ENCODE results near the gene METTL23.
"Not testable (repeated sequence)": the region's sequence is repeated elsewhere in the genome, so short reads cannot be mapped to it uniquely, and the experiment has no call there.

The METTL23 gene

DNA sequence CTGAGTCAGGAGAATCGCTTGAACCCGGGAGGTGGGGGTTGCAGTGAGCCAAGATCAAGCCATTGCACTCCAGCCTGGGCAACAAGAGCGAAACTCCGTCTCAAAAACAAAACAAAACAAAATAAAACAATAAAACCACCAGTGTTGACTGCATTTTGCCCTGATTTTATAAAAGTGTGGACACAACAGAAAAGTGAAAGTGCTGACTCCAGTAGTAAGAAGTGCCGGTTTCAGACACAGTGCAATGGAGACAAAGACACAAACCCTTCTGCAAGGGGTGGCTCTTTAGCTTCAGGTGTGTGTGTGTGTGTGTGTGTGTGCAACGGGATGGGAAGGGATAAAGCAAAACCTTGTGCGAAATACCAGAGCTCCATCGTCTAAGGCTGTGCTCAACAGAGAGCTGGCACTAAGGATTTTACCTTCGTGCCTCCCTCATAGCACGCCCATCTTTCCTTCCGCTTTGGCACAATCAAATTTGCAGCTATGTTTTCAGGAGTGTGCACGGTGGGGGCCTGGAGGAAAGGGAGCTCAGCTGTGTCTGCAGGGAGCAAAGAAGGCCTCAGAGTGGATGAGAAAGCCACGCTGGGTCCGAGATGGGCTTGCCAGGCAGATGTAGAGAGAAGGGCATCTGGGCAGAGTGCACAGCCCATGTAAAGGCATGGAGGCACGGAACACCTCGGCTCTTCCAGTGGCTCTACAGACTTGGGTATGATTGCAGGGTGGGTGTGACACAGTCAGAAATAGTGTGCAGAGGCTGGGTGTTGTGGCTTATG is 31.4 kb upstream of the METTL23 start:
- no peak for DNase-seq (ENCODE audit: low read depth in 2 of 2)

DNA sequence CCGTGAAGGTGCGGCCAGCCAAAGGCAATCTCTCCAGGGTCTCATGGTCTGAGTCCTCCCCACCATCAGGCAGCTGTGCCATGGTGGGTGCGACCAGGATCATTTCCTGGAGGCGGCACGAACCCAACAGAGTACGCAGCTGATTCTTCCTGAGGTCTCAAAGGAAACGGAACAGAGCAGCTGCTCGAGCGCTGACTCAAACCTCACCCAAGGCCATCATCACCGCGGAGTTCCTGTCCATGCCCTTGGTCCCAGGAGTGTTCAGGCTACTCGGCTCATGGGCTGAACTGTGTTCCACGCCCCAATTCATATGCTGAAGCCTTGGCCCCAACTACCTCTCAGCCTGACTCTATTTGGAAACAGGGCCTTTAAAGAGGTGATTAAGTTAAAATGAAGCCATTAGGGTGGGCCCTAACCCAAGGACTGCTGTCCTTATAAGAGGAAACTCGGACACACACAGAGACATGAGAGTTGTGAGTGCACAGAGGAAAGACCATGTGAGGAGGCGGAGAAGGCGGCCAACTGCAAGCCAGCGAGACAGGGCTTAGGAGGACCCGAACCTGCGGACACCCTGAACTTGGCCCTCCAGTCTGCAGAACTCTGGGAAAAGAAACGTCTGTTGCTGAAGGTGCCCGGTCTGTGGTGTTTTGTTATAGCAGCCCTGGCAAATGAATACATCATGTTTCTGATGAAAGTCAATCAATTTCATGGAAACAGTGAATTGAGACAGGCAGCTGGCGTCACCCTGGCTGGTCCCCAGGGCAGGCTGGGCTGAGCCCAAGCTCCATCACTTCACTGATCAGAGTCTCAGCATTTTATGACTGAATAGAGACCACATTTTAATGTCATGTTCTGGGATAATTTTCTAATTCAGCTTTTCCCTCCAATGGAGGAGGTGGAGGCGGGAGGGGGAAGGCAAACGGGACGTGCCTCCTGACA is 29.6 kb upstream of the METTL23 start:
- DNase-seq (ENCODE audit: low read depth in 2 of 2): no peak

DNA sequence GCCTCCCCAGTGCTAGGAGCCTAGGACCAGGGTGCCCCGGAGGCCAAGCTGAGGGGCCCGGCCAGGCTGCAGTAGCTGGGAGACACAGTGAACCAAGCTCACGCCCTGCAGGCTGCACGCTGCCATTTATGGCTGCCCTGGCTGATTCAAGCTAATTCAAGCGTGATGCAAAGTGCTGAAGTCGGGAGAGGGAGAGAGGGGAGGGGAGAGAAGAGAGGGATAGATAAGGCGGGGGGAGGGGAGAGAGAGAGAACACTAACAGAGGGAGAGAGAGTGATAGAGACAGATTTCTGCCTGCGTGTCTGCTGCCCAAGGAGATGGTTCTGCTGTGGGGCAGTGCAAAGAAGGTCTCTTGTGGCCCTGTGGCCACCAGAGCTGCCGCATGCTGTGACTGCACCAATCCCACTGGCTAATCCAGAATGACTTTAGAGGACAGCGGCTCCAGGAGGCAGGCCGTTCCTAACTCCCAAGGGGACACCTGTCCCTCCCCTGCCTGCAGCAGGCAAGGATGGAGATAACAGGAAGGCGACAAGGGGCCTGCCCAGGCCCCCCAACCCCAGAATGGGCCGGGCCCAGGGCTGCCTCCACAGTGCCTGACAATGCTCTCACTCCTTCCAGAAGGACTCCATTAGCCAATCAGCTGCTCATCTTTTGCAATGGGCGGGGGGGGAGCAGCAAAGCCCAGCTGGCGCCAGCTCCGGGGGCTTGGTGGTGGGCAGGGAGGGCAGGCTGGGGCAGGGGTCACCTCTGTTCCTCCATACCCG is 28.8 kb upstream of the METTL23 start:
- DNase-seq (ENCODE audit: low read depth in 2 of 2): no peak

DNA sequence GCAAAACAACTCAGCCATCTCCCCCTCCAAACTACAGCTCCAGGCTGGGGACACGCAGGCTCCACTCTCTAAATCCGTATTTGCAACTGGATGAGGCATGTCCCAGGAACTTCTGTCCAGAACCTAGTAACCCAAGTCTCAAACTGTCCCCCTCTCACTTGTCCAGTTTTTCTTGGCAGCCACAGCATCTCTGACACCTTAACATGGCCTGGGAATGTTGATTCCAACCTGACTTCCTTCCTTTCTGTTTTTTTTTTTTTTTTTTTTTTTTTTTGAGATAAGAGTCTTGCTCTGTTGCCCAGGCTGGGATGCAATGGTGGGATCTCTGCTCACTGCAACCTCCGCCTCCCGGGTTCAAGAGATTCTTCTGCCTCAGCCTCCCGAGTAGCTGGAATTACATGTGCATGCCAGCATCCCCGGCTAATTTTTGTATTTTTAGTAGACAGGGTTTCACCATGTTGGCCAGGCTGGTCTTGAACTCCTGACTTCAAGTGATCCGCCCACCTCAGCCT is 28.1 kb upstream of the METTL23 start:
- not testable (repeated sequence) for DNase-seq (ENCODE audit: low read depth in 2 of 2)

DNA sequence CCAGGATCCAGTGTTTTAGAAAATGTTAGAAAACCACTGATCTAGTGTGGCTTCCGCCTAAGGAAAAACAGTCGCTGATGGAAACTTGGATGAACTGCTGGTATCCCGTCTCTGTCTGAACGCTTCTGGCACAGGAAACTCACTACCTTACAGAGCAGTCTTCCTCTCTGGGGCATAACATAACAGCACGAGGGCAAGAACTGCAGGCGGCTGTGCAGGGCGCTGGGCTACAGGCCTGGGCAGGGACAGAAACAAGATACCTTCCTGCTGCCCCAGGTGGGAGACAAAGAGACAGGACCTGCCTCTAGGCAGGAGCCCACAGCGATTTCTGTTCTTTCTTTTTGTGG is 26.4 kb upstream of the METTL23 start:
- DNase-seq (ENCODE audit: low read depth in 2 of 2): no peak

DNA sequence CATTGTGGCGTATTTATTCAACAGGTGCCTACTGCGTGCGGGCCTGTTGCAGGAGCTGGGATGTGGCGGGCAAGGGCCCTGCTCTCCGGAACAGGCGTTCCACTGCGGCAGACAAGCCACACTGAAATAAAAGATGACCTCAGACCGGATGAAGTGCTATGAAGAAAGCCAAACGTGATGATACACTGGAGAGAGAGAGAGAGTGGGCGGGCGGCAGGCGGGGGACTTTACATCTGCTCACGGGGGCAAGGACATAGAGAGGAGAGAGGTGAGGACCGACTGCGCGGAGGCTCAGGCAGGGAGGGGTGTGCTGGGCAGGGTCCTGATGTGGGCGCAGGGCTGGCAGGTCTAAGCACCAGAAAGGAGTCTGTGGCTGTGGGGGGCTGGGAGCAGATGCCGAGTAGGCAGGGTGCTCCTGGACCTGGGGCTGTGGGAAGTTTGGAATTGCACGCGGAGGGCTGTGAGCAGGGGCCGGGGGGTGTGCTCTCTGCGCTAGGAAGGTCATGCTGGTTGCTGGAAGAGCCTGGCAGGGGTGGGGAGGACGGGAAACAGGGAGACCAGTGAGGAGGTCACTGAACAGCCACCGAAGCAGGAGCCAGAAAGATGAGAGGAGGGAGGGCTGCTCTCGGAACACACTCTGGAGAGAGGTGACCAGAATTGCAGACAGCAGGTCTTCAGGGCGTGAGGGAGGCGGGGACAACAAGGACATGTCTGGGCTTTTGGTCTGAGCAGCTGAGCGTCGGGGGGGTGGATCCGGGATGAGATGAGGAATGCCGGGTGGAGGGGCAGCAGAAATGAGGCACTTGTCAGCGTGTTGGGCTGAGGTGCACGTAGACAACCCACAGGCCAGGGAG is 25.8 kb upstream of the METTL23 start:
- no peak for DNase-seq (ENCODE audit: low read depth in 2 of 2)

DNA sequence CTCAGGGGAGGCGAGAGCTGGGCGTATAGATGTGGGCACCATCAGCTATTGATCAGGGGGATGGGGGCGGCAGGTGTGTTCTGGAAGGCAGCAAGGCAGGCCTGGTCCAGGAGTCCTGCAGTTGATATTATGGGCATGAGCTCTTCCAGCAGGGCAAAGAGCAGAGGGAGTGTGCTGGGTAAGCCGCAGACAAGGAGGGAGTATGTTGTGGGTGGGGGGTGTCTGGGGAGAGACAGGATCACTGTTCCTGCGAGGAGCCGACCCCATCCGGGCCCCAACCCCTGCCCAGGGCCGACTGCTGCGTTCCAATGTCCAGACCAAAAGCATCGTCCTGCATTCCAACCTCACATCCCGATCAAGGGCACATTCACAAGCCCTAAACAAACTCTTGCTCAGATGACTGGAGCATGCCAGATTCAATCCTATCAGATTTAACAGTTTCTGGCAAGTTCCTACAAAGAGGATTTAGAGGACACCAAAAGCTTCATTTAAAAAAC is 25.1 kb upstream of the METTL23 start:
- no peak for DNase-seq (ENCODE audit: low read depth in 2 of 2)

DNA sequence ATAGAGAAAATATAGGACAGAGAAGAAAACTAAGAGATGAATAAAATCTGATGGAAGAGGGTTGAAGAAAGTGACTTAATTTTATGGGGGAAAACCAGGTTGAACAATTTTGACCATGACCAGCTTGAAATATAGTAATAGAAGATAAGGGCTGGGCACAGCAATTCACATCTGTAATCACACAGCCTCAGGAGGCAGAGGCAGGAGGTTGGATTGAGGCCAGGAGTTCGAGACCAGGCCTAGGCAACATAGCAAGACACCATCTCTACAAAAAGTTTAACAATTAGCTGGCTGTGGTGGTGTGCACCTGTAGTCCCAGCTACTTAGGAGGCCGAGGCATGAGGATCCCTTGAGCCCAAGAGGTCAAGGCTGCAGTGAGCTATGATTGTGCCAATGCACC is 24.6 kb upstream of the METTL23 start:
- no peak for DNase-seq (ENCODE audit: low read depth in 2 of 2)

DNA sequence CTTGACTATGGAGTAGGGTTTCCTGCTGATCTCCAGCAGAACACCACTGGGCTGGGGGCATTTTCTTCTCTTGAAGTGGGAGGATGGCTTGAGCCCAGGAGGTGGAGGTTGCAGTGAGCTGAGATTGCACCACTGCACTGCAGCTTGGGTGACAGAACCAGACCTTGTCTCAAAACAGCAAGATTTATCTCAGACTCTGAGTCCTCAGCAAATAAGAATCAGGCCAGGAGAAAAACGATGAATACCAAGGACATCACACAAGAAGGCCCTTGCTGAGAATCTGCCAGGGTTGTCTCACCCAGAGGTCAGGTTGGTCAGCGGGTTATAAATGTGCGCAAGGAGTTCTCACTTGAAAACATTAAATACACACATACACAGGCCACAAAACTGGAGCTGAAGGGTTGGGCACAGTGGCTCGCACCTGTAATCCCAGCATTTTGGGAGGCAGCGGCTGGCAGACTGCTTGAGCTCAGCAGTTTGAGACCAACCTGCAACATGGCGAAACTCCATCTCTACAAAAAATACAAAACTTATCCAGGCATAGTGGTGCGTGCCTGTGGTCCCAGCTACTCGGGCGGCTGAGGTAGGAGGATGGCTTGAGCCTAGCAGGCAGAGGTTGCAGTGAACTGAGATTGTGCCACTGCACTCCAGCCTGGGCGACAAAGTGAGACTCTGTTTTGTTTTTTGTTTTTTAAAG is 23.6 kb upstream of the METTL23 start:
- DNase-seq (ENCODE audit: low read depth in 2 of 2): no peak

DNA sequence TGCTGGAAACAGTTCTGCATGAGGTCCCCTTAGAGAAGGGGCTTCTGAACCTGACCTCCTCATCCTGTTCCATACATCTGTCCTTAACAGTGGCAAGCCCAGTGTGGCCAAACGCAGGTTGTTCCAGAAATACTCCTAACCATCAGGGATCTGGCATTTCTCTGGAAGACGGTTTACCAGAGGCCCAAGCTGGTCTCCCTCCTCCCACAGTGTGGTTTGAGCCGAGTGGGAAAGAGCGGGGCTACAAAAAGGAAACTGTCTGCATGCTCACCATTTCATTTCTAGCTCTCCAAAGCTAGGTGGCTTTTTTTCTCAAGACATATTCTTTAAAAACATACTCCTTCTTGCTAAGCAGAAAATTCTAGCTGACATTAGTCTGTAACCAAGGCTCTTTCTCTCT is 21.8 kb upstream of the METTL23 start:
- no peak for DNase-seq (ENCODE audit: low read depth in 2 of 2)

DNA sequence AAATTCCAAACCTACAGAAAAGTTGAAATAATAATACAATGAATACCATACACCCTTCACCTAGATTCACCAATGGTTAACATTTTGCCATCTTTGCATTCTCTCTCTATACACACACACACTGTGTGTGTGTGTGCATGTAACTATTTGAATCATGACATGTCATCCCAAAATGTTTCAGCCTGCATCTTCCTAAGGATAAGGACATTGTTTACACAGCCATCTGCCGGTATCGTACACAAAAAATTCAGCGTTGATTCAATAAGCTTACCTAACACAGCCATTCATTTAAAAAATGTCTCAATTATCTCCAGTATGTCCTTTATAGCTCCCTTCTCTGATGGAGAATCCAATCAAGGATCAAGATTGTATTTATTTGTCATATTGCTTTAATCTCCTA is 19.8 kb upstream of the METTL23 start:
- DNase-seq (ENCODE audit: low read depth in 2 of 2): no peak

DNA sequence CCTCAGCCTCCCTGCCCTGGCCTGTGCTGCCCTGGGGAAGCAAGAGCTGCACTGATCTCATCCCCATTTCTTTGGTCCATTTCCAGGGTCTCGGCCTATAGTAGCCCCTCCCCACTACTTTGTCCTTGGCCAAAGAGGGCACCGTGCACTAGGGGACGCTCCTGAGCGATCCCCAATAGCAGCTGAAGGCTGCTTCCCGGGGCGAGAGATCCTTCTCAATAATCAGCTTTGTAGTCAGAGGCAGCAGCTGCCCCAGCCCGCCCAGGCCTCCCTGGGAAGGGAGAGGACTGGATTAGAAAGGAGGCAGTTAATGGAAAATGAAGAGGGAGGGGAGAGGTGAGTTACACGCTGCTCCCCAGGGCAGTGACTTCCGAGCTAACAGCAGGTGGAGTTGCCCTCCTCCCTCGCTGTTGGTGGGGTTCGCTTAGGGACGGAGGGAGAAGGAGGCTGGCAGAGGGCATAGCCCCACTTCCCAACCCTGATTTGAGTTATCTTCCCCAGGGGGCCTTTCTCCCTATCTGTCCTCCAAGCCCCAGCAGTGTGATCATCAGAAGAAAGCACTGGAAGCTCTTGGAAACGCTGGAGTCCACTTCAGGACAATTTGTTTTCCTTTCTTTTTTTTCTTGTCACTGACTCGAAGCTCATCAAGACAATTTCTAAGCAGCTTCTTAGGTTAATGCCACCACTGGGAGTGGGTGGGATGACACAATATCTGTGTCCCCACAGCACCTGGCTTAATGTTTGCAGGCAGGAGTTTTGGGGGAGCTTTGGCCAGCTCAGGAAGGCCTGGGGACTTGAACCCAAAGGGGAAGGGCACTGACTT is 18.4 kb upstream of the METTL23 start:
- no peak for DNase-seq (ENCODE audit: low read depth in 2 of 2)

DNA sequence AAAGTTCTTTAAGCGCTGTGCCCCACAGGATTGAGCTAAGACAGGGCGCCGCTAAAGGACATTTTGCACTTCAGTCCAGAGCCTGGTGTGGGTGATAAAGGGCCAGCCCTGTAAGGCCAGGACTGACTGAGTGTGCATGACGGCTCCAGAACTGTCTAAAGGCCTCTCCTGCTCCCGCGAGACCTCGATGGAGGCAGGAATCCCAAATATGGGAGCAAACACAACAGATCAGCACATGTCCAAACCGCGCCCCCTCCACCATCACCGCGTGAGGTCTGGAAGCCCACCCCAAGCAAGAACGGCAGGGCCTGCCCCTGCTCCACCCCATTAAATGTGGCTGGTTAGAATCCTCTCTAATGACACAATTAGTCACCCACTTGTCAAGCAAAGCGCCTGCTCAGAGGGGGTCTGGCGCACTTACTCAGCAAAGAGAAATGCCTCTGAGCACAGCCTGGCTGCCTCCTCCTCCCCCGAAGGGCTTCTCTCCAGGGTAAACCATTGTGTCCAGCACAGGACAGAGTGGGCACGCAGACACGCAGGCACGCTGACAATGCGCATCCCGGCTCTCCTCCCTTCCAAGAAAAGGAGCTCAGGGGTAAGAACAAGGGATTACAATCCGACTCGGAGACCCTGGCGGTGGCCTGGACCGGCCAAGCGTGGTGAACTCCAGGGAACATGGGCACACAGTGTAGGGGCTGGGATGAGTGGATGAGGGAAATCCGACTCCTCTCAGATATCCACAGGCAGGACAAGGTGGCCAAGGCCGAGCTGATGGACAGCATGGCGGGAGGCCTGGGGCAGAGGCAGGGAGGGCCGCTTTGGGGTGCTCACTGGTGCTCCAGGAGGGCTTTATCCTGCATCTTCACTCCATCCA is 17.3 kb upstream of the METTL23 start:
- no peak for DNase-seq (ENCODE audit: low read depth in 2 of 2)

DNA sequence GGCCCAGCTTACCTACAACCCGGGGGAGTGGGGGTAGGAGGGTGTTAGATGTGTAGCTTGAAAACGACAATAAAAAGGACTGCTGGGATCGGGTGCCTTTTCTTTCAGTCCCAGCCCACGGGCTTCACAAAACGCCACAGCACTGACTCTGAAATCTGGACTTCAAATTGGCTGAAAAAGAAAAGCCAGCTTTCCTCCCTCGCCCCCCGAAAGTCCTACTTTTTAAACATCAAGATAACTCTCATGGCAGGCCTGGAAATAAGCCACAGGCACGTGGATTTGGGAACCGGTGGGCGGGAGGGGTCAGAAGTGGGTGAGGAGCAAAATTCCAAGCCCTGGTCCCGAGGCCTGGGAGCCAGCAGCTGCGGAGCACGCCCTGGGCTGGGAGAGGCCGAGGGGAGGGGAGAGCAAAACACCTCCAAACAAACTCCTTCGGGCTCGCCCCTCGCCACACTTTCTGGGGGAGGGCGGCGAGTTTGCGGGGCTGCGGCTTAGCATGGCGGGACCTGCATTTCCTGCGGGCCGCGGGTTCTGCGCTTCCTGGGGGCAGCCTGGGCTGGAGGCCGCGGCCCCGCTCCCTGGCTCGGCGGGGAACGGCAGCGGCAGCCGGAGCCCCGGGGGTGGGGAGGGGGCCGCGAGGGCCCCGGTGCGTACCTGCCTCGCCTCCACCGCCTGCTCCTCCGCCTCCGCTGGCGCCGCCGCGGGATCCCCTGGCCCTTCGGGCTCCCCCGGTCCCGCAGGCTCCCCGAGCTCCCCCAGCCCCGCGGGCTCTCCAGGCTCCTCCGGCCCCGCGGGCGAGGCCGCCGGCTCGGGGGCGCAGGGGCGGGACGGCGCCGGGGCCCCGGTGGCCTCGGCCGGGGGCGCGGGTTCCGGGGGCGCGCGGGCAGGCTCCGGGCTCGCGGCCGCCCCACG is 16.4 kb upstream of the METTL23 start:
- not testable (repeated sequence) for DNase-seq (ENCODE audit: low read depth in 2 of 2)

DNA sequence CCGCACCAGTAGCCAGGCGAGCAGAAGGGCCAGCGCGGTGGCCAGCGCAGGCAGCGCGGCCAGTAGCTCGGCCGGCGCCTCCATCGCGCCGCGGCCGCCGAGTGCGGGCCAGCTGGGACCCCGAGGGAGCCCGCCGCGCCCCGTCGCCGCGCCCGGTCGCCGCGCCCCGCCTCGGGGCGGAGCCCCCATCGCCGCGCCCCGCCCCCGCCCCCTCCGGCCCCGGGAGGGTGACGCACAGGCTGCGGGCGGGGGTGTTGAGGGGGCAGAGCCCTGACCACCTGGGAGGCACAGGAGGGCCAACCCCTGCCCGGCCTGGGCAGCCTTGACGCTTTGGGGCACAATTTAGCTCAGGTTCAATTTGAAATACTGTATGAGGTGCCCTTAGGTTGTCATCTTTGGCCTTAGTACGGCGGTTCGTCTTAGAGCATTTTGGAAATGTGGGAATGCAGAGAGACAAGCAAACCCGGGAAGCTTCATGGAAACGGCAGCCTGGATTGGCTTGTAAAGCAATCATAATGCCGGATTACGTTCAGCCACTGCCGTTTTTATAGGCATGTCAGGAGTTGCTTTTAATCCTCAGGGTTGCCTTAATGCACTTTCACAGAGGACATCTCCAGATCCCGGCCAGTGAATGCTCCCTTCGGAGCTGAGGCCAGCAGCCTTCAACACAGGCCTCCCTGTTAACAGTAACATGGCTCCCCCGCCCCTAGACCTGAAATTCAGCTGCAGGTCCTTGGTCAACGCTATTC is 15.6 kb upstream of the METTL23 start, which contains the start of gene MXRA7:
Gene MXRA7 (minus strand): TSS at position 103 of the 749 bp plus-strand sequence. CDS start 19 bp downstream, at position 84.
- no peak for DNase-seq (ENCODE audit: low read depth in 2 of 2)

DNA sequence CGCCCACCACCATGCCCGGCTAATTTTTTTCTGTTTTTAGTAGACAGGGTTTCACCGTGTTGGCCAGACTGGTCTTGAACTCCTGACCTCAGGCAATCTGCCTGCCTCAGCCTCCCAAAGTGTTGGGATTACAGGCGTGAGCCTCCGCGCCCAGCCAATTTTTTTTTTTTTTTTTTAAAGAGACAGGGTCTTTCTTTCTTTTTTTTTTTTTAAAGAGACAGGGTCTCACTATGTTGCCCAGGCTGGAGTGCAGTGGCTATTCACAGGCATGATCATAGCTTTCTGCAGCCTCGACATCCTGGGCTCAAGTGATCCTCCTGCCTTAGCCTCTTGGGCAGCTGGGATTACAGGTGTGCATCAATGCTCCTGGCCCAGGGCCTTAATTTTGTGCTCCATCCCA is 14.3 kb upstream of the METTL23 start:
- DNase-seq (ENCODE audit: low read depth in 2 of 2): not testable (repeated sequence)

All from stimulated activated CD4-positive, alpha-beta T cell treated with anti-CD3 and anti-CD28 coated beads, Interleukin-4, amount 100 ng/mL, for 48 hours (primary cell).